Heart left ventricle (tissue), 13 donors: Measurements from ENCODE around the gene LRMDA.

Experiments
- POLR2A ChIP-seq, 2 donors: fragments of 450-650 bp; IDR thresholded peaks; one replicate each; pipeline ENCODE4 v1.6.1; 2017; ENCODE audit warnings: antibody characterized with exemption in 2 of 2, mild to moderate bottlenecking in 2 of 2, moderate library complexity in 2 of 2
- TF ChIP-seq, protein P1 (sequence below), 12 donors: fragments of 200-600 bp; sonication (generic) in 4 of 12; IDR thresholded peaks; one replicate each; pipeline versions ENCODE4 v1.5.0 to v1.8.0; 2018 to 2022; ENCODE audit warnings: antibody characterized with exemption in 12 of 12, mild to moderate bottlenecking in 5 of 12
- donor health status: ischemic (EF 13 %, LVEDD 7.1; RV severe dilation, severe dysfunction).
- donor health status: DM: no; HTN: yes; CAD: no.
- donor health status: DM: no; HTN: no; CAD: no.
- donor health status: ischemic (EF 25% LVEDD 6.9; RV normal size, moderate dysfunction).
- donor health status: ischemic (EF 25% LVEDD 5.7; RV mildly dilated, moderate dysfunction).
- donor health status: ischemic (EF 35%, LVEDD 5.7; RV mildly dilated, moderate dysfunction).
- donor health status: nonischemic (EF 11% LVEDD 7.7; RV severe dilation, severe dysfunction).
- donor health status: DM: yes; HTN: yes; CAD: no.
- donor health status: PGD.
- donor health status: ischemic (EF 29% LVEDD 5.4; RV normal size, mild dysfunction).
- donor health status: nonischemic (EF 23%, LVEDD 6.1; RV moderate dilation, normal function).

DNA sequence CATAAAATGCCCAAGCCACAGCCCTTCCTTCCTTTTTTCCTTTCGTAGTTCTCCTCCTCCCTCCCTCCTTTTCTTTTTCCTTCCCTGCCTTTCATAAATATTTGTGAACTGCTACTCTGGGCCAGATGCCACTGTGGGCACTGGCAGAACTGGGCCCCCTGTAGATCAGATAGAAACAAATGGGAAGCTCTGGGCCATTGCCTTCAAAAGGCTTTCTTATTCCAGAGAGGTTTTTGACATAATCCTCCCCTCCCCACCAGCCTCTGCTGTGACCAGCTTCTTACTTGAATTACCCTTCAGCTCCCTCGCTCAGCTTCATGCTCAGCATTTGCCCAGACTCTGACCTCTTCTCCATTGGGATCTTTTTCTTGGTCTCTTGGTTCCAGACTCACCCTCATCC lies 886.8 kb downstream of the LRMDA start:
- TF ChIP-seq, protein P1, sequence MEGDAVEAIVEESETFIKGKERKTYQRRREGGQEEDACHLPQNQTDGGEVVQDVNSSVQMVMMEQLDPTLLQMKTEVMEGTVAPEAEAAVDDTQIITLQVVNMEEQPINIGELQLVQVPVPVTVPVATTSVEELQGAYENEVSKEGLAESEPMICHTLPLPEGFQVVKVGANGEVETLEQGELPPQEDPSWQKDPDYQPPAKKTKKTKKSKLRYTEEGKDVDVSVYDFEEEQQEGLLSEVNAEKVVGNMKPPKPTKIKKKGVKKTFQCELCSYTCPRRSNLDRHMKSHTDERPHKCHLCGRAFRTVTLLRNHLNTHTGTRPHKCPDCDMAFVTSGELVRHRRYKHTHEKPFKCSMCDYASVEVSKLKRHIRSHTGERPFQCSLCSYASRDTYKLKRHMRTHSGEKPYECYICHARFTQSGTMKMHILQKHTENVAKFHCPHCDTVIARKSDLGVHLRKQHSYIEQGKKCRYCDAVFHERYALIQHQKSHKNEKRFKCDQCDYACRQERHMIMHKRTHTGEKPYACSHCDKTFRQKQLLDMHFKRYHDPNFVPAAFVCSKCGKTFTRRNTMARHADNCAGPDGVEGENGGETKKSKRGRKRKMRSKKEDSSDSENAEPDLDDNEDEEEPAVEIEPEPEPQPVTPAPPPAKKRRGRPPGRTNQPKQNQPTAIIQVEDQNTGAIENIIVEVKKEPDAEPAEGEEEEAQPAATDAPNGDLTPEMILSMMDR (IDR thresholded peaks at IDR 0.05) = no peak
- TF ChIP-seq POLR2A (IDR thresholded peaks at IDR 0.05) = no peak
